Loucy (cell line): Measurements from ENCODE around the gene TRIM52.

ENCODE experiments used
- CTCF ChIP-seq: fragments of 200-600 bp; sonication (generic); conservative IDR thresholded peaks from 2 replicates; pipeline ENCODE4 v1.5.1; 2014; ENCODE audit warnings: mild to moderate bottlenecking, antibody characterized with exemption, low read length
- EZH2phosphoT487 ChIP-seq: fragments of 200-600 bp; IDR thresholded peaks from 2 replicates; pipeline ENCODE4 v1.6.1; 2018; ENCODE audit warnings: antibody characterized with exemption, mild to moderate bottlenecking, moderate library complexity, borderline replicate concordance

GRCh38 chr5:181217803-181218062 lies 43.2 kb downstream of the TRIM52 start:
- TF ChIP-seq CTCF (no peak), EZH2phosphoT487 (no peak)
